HG02970 (cell line): ENCODE results near the gene STK31.
"Not testable (repeated sequence)": the region's sequence is repeated elsewhere in the genome, so short reads cannot be mapped to it uniquely, and the experiment has no call there.

ENCODE experiments used
- ATAC-seq: cut with Tn5 transposase; IDR thresholded peaks from one replicate; pipeline ENCODE4 v1.9.1; 2021; ENCODE audit warnings: mild to moderate bottlenecking, moderate library complexity, moderate number of reproducible peaks; ENCODE audit not compliant: unreplicated experiment, low FRiP score

STK31 gene

GRCh38 chr7:23787272-23787671, 77.3 kb downstream of the STK31 start:
- no peak for ATAC-seq

- no peak for ATAC-seq
Measured at GRCh38 chr7:23788843-23789242, 78.8 kb downstream of the STK31 start.

GRCh38 chr7:23791721-23792120, 81.7 kb downstream of the STK31 start:
- no peak for ATAC-seq

GRCh38 chr7:23802720-23803397, 92.8 kb downstream of the STK31 start:
- no peak for ATAC-seq

- ATAC-seq = no peak
Measured at GRCh38 chr7:23804707-23805106, 94.7 kb downstream of the STK31 start.

GRCh38 chr7:23808421-23808820, 98.4 kb downstream of the STK31 start:
- ATAC-seq = no peak

GRCh38 chr7:23810099-23810498, 100.1 kb downstream of the STK31 start:
- no peak for ATAC-seq

GRCh38 chr7:23811540-23811939, 101.5 kb downstream of the STK31 start:
- ATAC-seq = no peak

- ATAC-seq = not testable (repeated sequence)
Measured at GRCh38 chr7:23828125-23828524, 118.1 kb downstream of the STK31 start.

- not testable (repeated sequence) for ATAC-seq
Measured at GRCh38 chr7:23832733-23833132, 122.7 kb downstream of the STK31 start.

GRCh38 chr7:23833405-23833804, 123.4 kb downstream of the STK31 start:
- ATAC-seq = no peak

GRCh38 chr7:23844837-23845236, 134.8 kb downstream of the STK31 start:
- not testable (repeated sequence) for ATAC-seq

- ATAC-seq = no peak
Measured at GRCh38 chr7:23852135-23852534, 142.1 kb downstream of the STK31 start.

GRCh38 chr7:23852988-23853387, 143.0 kb downstream of the STK31 start:
- no peak for ATAC-seq

- no peak for ATAC-seq
Measured at GRCh38 chr7:23863209-23863787, 153.3 kb downstream of the STK31 start.

- no peak for ATAC-seq
Measured at GRCh38 chr7:23864973-23865372, 155.0 kb downstream of the STK31 start.

GRCh38 chr7:23873306-23873705, 163.3 kb downstream of the STK31 start:
- no peak for ATAC-seq

- ATAC-seq = not testable (repeated sequence)
Measured at GRCh38 chr7:23876526-23876925, 166.5 kb downstream of the STK31 start.
